Astrocyte of the spinal cord (primary cell): ENCODE data around the gene CLIP4.
A peak's percentile ranks its signal among the peaks of the same experiment; 100 is the strongest.

Source experiments
- DNase-seq: peaks from one replicate; pipeline ENCODE4 v3.0.0; 2011; ENCODE audit warnings: low read depth, low spot score
- H3K4me3 ChIP-seq: 2 replicates; pipeline ENCODE4 v1.5.1; 2011; ENCODE audit warnings: low read depth, mild to moderate bottlenecking, low read length, moderate library complexity
- in situ Hi-C: cut with HindIII; loops from 2 replicates; pipeline ENCODE4 v1.10.0; 2017; ENCODE audit warnings: low sequenced_read_pairs
- TF ChIP-seq, protein P1 (sequence below): IDR thresholded peaks from 2 replicates; pipeline ENCODE4 v1.5.1; 2012; ENCODE audit warnings: low read depth, mild to moderate bottlenecking, low read length, inconsistent platforms

CLIP4 gene

DNA sequence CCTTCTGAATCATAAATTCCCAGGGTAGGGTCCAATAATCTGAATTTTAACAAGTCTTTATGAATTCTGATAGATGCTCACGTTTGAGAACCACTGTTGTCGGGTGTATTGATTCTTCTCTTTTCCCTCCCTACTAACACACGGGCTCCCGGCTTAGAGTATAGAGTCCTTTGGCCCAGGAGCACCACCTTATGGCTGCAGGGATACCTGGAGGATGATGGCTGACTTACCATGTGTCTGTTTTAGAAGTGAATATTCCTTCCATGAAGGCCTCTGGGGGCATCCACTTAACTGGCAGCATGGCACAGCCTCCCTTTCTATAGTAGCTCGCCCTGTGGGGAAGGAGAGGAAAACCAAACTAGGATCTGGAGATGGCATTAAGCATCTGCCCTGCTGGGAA, 91.7 kb downstream of the CLIP4 start:
- in situ Hi-C loops = no loop called here
- TF ChIP-seq, protein P1, sequence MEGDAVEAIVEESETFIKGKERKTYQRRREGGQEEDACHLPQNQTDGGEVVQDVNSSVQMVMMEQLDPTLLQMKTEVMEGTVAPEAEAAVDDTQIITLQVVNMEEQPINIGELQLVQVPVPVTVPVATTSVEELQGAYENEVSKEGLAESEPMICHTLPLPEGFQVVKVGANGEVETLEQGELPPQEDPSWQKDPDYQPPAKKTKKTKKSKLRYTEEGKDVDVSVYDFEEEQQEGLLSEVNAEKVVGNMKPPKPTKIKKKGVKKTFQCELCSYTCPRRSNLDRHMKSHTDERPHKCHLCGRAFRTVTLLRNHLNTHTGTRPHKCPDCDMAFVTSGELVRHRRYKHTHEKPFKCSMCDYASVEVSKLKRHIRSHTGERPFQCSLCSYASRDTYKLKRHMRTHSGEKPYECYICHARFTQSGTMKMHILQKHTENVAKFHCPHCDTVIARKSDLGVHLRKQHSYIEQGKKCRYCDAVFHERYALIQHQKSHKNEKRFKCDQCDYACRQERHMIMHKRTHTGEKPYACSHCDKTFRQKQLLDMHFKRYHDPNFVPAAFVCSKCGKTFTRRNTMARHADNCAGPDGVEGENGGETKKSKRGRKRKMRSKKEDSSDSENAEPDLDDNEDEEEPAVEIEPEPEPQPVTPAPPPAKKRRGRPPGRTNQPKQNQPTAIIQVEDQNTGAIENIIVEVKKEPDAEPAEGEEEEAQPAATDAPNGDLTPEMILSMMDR = no peak
- no peak overlapping the region for H3K4me3 ChIP-seq
- DNase-seq = no peak

DNA sequence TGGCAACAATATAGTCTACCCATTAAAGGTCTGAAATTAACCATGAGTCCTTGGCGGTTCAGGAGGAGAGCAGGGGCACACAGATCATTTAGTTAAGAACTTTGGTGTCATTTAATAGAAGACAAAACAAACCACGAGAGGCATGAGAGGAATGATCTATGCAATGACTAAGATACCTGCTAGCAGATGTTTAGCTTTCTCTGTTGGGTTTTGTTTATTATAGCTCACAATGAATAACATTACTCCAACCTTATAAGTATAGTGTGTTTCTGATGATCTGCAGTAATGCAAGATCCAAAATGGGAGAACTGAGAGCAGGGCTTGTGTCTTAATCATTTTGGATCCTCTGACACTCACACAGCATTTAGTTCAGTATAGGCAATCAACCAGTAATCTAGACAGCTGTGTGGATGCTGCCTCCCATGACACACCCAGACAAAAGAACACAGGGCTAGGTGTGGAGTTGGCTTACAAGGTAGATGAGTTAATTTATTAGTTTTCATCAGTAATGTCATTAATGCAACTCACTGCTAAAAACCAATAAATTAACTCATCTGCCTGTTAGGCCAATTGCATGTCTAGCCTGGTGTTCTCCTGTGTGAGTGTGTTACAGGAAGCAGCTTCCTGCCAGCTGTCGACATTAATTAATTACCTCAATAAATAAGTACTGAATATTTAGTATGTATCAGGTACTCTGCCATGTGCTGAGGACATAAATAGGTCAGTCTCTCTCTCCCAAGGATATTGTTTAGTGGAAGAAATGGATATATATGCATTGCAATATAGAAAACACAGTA, 92.3 kb downstream of the CLIP4 start:
- H3K4me3 ChIP-seq = no peak overlapping the region
- in situ Hi-C loops = no loop called here
- TF ChIP-seq, protein P1 = no peak
- no peak for DNase-seq

DNA sequence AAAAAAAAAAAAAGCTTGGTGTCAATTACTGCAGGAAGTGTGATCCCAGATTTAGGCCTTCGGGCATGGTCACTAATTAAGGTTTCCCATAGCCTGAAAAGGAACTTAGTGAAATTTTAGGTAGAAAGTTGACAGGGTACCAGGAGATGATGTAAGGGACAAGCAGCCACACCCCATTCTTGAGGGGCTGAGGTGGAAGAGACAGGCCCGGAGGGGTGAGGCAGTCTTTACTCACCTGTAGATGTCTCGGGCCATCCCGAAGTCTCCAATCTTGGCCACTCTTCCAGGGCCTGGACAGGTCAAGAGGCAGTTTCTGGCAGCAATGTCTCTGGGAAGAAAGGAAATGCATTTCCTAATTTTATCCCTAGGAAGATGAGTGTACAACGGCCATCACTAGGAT, 94.3 kb downstream of the CLIP4 start:
- no peak overlapping the region for H3K4me3 ChIP-seq

DNA sequence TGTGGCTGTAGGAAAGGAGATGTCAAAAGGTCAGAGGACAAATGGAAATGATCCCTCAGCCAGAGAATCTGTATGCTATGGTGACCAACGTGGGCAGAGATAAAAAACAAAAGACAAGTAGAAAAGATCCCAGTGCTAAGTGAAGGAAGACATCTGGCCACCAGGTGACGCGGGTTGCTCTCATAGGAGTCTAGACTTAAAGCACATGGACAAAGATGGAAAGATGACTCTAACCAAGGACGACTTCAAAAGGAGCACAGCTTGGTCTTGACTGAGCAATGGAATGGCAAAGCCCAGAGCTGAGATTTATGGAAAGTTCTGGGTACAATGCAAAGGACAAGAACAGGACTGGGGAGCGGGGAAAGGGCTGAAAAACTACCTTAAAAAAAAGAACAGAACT, 96.8 kb downstream of the CLIP4 start:
- TF ChIP-seq, protein P1 = peak; percentile 17
- in situ Hi-C loops = no loop called here
- no peak for DNase-seq
- no peak overlapping the region for H3K4me3 ChIP-seq

More for the DNA sequence above, 94.3 kb downstream of the CLIP4 start:
- DNase-seq = no peak
- in situ Hi-C loops = no loop called here
- TF ChIP-seq, protein P1 = no peak

DNA sequence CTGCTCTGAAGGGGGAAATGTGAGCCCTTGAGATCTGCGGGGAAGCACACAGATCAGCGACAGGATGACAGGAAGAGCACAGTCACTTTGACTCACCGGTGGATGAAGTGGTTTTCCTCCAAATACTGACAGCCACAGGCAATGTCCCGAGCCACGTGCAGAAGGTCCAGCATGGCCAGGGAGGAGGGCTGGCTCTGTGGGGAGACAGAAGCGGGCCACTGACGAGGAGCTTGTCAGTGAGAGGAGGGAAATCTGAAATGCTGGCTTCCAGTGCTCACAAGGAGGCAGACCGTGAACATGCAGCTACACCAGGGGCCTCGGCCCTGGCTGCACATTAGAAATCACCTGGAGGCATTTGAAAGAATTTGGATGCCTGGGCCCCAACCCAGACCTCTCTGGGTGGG, 98.7 kb downstream of the CLIP4 start:
- TF ChIP-seq, protein P1 = no peak
- no peak for DNase-seq
- in situ Hi-C loops = no loop called here
- H3K4me3 ChIP-seq = no peak overlapping the region

DNA sequence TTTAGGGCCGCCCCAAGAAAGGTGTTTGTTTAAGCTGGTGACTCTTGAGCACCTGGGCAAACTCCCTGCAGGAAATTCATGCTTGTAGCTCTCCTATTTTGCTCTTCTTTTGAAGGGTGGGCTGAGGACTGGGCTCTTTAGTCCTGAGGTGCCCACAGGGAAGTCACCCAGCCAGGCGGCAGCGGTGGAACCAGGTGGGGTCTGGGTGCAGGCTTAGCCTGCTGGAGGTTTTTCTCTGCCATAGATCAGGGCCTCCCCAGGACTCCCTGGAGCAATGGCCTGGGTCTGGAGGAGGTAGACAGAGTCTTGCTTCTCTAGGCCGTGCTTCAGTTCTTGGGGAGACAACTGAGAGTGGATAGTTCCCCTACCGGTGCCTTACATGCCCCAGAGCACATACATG, 99.9 kb downstream of the CLIP4 start:
- TF ChIP-seq, protein P1 = no peak
- in situ Hi-C loops = no loop called here
- no peak overlapping the region for H3K4me3 ChIP-seq
- DNase-seq = no peak
